Fibroblast of peridontal ligament (primary cell): Measurements from ENCODE around the gene IMPA2.
A peak's percentile ranks its signal among the peaks of the same experiment; 100 is the strongest.
"Not testable (repeated sequence)": the region's sequence is repeated elsewhere in the genome, so short reads cannot be mapped to it uniquely, and the experiment has no call there.

Source experiments
- DNase-seq: peaks from one replicate; pipeline ENCODE4 v3.0.0-alpha.2; 2010; ENCODE audit errors: extremely low read depth

IMPA2 gene

DNA sequence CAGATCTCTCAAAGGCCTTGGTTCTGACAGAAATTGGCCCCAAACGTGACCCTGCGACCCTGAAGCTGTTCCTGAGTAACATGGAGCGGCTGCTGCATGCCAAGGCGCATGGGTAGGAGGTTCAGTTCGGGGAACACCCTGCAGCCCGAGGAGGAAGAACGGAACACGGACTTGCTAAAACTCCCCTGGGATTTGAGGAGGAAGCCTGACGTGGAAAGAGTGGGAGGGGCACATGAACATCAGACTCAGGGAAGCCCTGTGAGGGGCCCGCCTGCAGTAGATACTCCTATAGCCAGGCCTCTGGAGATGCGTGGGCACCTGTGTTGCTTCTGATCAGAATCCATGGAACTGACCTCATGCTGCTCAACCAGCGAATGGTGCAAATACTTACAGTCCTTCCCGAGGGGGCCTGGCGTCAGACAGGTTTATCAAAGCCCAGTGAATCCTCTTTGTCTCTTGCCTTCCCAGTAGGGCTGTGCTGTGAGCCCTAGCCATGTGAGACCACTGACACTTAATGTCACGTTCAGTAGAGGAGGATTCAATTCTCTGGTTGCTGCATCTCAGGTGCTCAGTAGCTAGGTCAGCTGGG, 46.8 kb downstream of the IMPA2 start:
- DNase-seq: no peak

DNA sequence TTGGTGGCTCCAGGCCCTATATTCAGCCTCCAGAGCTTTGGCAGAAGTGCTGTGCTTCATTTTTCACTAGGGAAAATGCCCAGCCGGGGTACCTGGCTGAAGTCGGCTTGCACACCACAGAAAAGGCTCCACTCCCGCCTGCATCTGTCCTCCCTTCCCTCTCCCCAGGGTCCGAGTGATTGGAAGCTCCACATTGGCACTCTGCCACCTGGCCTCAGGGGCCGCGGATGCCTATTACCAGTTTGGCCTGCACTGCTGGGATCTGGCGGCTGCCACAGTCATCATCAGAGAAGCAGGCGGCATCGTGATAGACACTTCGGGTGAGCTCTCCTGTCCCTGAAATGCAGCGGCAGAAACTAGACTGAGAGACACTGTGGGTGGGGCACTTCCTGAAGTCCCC, 47.4 kb downstream of the IMPA2 start:
- no peak for DNase-seq

DNA sequence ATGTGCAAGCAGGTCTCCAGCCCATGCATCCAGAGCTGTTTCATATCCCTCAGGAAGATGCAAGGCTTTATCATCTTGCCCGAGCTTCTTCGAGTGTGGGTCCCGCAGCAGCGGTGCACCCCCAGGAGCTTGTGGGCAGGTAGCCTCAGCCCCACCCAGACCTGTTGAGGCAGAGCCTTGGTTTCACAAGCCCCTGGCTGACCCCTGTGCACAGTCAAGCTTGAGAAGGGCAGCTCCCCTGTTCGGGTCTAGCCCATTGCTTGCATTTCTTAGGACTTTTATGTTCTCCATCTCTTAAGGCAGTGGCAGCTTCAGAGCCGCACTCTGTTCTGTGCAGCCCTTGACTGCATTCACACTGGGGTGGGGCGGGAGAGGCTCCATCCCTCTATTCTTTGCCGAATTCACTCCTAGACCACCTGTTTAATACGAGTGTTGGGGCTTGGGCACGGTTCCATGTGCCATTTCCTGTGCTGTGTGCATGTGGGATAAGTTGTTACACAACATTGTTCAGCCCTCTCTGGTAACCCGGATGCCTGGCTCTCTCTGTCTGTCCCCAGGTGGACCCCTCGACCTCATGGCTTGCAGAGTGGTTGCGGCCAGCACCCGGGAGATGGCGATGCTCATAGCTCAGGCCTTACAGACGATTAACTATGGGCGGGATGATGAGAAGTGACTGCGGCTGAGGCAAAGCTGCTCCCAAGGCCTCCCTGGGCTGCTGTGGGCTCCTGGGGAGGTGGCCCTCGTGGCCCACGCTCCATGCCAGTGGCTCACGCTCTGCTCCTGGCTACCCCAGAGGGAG, 48.7 kb downstream of the IMPA2 start:
- no peak for DNase-seq

DNA sequence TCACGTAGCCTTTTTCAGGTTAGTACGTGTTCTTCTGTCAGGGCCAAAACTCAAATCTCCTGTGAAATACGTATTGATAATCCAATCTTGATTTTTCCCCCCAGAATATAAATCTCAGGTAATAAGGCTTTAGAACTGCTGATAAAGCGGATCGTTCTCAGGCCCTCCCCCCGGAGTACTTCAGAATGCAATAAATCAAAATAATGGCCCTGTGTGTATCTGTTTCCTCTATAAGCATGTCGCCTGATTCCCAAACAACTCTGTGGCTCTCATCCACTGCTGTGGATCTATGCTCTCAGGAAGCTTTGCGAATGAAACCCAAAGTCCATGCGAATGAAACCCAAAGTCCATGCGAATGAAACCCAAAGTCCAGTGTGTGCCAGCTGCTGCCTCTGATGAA, 49.4 kb downstream of the IMPA2 start:
- DNase-seq: no peak

DNA sequence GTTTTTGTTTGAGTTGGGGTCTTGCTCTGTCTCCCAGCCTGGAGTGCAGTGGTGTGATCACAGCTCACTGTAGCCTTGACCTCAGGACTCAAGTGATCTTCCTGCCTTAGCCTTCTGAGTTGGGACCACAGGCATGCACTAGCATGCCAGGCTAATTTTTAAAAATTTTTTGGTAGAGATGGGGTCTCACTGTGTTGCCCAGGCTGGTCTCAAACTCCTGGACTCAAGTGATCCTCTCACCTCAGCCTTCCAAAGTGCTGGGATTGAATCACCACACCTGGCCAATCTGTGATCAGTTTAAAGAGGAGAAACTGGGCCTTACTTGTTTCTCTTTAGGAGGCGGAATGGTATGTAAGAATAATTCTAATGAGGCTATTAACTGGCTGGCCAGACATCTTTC, 49.9 kb downstream of the IMPA2 start:
- no peak for DNase-seq

DNA sequence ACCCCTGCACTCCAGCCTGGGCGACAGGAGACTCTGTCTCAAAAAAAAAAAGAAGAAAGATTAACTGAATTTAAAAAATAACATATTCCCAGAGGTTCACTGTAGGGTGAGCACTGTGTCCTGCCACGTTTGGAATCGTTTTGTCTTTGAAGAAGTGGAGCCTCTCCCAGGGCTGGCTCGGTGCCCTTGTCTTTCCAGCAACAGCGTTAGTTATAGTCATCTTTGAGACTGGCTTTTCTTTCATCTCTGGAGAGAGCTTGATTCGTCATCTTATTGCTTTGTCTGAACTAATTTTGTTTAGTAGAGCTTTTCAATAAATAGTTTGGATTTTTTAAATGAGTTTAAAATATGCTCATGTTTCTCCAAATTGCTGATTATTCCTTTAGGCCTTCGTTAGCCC, 50.5 kb downstream of the IMPA2 start:
- peak; percentile 79 for DNase-seq

DNA sequence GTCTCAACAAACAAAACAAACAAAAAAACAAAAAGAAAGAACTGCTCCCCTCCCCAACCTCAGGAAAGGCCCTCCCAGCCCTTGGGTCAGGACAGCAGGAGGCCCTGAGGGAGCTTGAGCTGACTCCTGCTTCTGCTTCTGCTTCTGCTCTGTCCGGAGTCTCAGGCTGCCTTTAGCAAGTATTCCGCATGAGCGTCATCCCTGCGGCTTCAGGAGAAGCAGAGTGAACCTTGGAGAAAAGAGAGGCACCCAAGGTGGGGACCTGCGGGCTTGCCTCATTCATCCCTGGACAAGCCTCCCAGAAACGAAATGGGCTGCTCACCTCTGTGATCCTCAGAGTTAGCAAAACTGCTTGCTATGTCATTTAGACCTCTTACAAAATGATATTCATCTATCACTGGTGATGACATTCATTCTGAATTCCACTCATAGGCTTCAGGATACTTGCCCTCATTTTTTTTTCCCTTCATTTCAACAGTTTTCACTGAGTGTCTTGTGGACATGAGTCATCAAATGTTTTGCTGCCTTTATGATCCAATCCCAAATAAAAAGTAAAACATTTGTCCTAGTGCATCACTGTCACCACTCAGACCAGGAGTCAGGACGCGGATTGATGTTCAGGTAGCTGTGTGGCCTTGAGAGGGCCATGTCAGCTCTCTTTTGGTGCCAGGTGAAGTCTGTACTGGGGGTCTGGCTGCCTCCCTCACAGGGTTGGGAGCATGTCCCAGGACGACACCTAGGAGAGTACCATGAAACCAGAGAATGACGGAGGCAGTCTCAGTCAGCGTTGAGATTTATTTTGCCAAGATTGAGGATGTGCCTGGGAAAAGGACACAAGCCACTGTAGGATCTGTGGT, 51.7 kb downstream of the IMPA2 start:
- peak; percentile 77 for DNase-seq

DNA sequence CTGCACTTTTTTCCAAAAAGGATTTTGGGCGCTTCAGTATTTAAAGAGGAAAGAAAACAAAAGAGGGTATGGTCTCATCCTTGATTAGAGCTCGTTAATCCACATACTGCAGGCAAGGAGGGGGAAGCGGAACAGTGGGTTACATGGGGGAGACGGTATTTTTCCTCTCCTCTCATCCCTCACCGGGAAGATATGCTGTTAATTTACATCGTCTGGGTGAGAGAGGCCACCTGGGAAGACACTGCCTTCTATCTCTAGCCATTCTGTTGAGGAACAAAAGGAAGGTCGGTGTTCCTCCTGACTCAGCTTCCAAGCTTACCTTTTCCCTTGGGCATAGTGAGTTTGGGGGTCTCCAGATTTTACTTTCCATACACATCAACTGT, 52.3 kb downstream of the IMPA2 start:
- no peak for DNase-seq

DNA sequence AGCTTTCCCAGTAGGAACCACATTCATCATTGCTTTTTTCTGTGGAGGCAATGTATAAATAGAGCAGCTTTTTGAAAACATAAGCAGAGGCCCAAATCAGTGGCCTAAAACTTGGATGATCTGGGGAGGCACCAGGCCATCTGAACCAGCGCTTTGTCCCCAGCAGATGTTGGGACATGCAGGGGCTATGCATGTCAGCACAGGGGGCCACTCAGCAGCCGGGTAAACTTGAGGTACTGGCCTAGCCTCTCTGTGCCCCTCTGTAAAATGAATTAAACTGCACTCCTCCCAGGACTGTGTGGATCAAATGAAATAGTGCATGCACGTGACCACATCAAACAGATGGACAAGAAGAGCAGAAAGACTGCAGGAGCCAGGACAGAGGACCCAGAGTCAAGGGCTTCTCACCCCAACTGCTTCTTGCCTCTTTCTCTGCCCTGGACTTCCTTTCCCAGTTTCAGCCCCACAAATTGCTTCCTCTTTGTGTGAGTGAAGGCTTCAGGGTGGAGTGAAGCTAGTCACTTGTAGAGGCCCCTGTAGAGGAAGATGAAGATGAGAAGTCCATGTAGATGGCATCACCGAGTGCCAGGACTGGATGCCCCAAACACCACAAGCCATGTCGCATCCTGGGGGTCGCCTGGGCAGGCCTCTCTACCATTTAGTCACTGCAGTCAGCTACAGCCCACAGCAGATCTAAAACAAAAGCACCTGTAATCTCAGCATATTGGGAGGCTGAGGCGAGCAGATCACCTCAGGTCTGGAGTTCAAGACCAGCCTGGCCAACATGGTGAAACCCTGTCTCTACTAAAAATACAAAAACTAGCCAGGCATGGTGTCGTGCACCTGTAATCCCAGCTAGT, 53.2 kb downstream of the IMPA2 start:
- no peak for DNase-seq

DNA sequence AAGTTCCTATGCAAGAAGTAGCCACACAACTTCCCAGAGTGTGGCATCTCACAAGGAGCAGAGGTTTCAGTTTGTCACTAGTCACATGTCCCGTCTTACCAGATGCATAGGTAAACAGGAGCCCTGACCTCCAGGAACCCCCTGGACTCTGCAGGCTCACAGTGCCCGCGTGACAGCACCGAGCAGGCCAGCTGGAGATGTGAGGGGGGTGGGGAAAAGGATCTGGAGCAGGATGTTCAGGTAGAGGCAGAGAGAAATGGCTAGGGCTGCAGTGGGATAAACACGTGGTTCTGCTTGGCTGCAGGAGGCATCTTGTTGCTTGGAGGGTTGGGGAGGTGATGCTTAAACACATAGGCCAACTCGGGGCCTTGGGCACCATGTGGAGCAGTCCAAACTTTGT, 54.2 kb downstream of the IMPA2 start:
- no peak for DNase-seq

DNA sequence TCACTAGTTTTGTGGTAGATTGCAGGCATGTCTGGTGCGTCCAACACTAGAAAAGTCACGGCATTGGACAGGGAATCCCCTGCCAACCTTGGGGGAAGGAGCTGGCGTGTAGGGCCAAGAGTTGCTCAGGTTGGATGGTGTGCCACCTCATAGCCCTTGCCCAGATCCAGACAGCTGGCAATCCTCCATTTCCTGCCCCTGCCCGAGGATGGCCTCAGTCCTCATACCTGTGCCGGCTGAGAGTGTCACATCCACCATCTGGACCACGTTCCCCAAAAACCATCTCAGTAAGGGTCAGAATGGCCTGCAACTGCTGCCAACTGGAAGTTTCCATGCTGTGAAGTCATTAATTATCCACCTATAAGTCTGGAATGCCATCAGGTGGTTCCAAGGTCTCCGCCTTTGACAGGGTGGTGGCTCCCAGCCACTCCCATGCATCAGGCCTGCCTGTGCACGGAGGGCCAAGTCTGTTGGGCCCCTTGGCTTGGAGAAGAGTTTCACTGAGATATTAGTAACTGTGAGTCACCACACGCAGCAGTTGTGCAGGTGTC, 55.0 kb downstream of the IMPA2 start:
- no peak for DNase-seq

DNA sequence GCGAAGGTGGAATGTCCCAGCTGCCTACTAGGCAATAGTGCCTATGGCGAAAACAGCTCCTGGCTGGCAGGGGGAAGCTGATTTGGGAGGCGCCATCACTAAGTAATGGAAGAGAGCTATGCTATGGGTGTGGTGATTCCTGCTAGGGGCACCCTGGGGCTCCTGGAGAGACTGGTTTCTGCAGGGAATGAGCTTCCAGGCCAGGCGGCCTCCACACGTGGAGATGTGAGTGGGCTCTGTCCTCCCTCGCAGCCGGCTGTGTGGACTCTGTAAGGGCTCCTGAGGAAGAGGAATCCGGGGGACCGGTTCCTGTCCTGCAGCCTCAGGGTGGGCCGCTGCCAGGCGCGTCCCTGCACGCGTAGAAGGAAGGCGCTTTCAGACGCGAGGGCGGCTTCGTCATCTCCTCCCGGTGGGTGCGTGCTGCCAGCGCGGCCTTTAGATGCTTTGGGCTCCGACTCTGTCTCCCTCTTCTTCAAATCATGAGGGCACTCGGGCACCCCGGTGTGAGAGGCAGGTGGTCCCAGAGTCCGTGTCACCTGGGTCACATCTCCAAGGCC, 56.9 kb downstream of the IMPA2 start:
- DNase-seq: no peak

DNA sequence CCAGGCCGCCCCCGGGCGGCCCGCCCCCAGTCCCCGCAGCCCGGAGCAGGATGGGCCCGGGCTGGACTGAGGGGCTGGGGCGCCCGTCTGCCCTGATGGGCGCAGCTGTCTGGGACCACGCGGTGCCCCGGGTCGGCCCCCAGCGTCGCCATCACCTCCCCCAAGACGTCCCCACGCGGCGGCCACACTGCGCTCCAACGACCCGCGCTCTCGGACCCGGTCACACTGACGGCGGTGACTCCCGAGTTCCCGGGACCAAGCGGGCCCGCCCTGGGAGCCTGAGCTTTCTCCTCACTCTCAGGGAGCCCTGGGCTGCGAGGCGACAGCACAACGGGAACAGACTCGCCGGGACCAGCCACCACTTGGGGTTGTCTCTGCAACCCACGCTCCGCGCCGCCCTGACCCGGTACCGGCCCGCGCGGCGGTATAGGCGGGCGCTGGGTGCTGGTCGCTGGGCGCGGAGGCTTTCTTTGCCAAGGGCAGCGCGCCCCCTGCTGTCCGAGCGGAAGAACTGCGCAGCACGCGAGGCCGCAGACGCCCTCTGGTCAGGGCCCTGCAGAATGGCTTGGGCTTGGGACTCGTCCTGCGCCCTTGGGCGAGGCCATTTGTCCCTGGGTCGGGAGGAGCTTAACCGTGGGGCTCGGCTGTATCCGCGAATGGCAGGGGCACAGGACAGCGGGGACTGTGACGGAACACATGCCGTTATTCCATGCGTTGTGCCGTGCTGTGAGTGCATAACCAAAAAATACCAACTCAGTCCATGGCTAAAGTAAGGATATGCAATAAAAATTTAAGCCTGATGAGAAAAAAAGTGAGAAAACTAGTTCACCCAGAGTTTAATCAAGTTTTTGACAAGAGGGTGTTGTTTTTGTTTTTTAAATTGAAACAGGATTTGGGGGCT, 57.6 kb downstream of the IMPA2 start:
- DNase-seq: peak; percentile 67

DNA sequence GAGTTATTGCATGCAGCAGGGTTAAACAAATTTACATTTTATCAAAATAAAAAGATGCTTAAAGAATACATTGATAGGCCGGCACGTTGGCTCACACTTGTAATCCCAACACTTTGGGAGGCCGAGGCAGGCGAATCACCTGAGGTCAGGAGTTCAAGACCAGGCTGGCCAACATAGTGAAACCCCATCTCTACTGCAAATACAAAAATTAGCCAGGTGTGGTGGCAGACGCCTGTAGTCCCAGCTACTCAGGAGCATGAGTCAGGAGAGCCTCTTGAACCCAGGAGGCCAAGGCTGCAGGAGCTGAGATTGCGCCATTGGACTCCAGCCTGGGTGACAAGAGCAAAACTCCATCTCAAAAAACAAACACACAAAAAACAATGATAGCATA, 58.2 kb downstream of the IMPA2 start:
- DNase-seq: not testable (repeated sequence)

DNA sequence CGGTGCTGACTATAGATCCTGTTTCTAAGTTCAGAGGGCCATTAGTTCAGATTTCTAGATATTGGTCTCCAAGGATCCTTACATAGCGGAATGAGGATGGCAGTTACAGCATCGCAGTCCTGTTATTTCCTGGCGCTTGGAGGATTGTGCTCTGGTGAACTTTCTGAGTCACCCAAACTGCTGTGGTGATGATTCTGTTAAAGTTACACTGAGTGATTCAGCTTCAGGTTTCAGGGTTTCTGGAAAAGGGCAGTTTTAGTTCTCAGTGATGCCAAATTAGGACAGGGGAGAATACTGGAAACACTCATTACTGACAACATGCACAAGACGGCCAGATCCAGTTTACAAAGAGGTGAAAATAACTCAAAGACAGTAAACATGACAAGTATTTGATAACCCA, 60.3 kb downstream of the IMPA2 start:
- DNase-seq: peak; percentile 91

DNA sequence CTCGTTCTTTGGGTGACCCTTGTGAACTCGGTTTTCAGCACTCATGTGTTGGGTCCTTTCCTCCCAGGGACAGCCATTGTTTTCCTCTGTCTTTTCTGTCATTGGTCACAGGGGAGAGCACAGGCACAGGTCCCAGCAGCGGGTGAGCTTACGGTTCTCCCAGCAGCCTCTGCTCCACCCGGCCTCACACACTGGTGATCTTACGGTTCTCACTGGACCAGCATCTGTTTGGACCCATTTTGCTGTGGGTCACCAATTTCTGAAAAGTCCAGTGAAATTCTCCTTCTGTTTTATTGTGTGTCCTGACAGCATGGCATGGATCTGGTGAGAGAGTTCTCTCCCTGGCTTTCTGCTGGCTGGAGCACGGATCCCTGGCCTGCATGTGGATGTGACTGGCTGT, 62.5 kb downstream of the IMPA2 start:
- no peak for DNase-seq

DNA sequence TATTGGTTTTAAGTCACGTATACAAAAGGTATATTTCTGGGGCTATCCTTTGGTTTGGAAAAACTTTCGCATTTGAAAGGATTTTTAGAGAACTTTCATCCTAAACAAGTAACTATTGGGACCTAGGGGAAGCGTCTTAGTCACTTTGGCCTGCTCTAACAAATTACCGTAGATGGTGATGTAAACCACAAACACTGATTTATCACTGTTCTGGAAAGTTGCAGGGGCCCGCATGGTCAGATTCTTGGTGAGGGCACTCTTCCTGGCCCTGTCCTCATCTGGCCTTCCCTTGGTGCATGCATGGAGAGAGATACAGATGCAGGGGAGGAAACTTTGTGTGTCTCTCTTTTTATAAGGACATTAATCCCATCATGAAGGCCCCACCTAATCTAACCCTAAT, 63.3 kb downstream of the IMPA2 start:
- no peak for DNase-seq

DNA sequence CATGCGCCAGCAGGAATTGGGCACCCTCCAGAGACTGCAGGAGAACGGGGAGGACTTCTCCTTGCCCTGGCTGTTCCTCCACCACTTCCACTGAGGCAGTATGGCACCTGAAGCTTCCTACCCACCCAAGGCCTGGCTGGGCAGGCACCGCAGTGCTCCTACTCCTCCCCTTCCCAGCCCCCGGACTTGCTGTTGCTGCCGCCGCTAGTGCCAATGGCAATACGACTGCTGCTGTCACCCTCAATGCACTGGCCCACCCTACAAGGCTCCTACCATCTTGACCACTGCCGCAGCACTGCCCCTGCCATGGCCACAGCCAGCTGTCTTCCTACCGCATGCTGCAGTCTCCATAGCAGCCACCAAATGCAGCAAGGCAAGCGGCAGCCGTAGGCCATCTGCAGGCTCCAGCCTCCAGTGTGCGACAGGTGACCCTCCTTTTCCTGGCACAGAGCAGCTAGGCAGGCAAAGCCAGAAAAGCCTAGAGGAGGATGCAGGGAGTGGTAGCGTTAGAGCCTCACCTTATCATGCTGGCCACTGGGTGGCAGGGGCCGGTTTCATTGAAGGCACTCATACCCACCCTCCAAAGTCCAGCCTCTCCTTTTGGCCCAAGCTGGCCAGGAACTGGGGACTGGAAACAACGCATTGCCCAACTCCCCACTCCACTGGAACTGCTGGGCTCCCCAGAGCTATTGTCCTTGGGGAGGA, 64.9 kb downstream of the IMPA2 start:
- no peak for DNase-seq

DNA sequence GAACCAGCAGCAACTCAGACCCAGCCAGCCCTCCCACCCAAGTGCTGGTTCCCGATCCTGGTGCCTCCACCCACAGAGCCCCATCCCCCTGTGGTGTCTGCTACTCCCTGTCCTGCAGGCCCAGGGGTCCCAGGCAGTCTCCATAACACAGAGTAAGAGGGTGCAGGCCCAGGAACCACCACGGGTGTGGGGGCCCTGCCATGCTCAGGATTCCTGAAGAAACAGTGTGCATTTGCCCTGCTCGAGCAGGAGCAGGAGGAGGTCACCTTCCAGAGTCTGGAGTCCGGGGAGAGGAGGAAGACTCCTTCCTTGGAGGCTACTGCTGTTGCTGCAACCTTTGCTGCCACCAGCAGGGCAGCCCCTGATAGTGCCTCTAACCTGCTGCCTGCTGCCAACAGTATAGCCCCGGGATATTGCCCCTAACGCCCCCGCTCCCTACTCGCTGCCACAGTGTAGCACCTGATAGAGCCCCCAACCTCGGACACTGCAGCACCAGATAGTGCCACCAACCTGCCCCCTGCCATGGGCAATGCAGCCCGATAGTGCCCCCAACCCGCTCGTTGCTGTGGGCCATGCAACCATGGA, 65.5 kb downstream of the IMPA2 start:
- DNase-seq: no peak
